WTC11 (cell line): ENCODE measurements around the gene GNG3. TPM values are rescaled to one million over a fixed set of nuclear protein-coding genes. Genes with fewer than 3 reads are reported as not detected.
A peak's percentile ranks its signal among the peaks of the same experiment; 100 is the strongest.

ENCODE experiments used
- ATAC-seq: fragments of 200-7000 bp; cut with Tn5 transposase; 2 replicates; pipeline ENCODE4 v1.10.0; 2021; ENCODE audit warnings: mild to moderate bottlenecking, moderate library complexity
- CTCF ChIA-PET: fragments of 300-600 bp; sonication (Branson Sonifier 250); formaldehyde crosslinking; loops from one replicate; lab custom pipeline; 2021; ENCODE audit warnings: antibody characterized with exemption; lab: Charles Lee
- POLR2A ChIA-PET: fragments of 350-600 bp; sonication (Branson Sonifier 250); formaldehyde crosslinking; loops from one replicate; lab custom pipeline; 2021; ENCODE audit warnings: antibody characterized with exemption; lab: Charles Lee
- DNase-seq: peaks from one replicate; pipeline ENCODE4 v3.0.0; 2021; ENCODE audit warnings: low spot score
- H3K27ac Mint-ChIP-seq: 2 replicates; pipeline ENCODE4 v1.8.0; 2021; ENCODE audit warnings: mixed read lengths
- H3K27me3 Mint-ChIP-seq: 2 replicates; pipeline ENCODE4 v1.8.0; 2021; ENCODE audit warnings: low read depth, mild to moderate bottlenecking, moderate library complexity, mixed read lengths
- H3K36me3 Mint-ChIP-seq: 2 replicates; pipeline ENCODE4 v1.8.0; 2021; ENCODE audit warnings: mixed read lengths
- H3K4me1 Mint-ChIP-seq: 2 replicates; pipeline ENCODE4 v1.8.0; 2022; ENCODE audit warnings: mixed read lengths
- H3K4me3 Mint-ChIP-seq: 2 replicates; pipeline ENCODE4 v1.8.0; 2021; ENCODE audit warnings: mild to moderate bottlenecking, moderate library complexity, mixed read lengths
- H3K9me3 Mint-ChIP-seq: 2 replicates; pipeline ENCODE4 v1.8.0; 2021; ENCODE audit warnings: mixed read lengths
- AFF4 ChIP-seq: sonication (generic); formaldehyde crosslinking; IDR thresholded peaks from 2 replicates; pipeline ENCODE4 v1.8.1; 2023; ENCODE audit warnings: mild to moderate bottlenecking, missing genetic modification reagents, borderline replicate concordance
- CREB1 ChIP-seq: sonication (generic); formaldehyde crosslinking; IDR thresholded peaks from 2 replicates; pipeline ENCODE4 v1.8.0; 2023; ENCODE audit warnings: mild to moderate bottlenecking, missing genetic modification reagents
- CREM ChIP-seq: sonication (generic); formaldehyde crosslinking; IDR thresholded peaks from 2 replicates; pipeline ENCODE4 v1.8.1; 2022; ENCODE audit warnings: mild to moderate bottlenecking, missing genetic modification reagents, moderate library complexity
- KAT7 ChIP-seq: sonication (generic); formaldehyde crosslinking; IDR thresholded peaks from 2 replicates; pipeline ENCODE4 v1.8.1; 2023; ENCODE audit warnings: missing genetic modification reagents, mild to moderate bottlenecking, borderline replicate concordance
- RORB ChIP-seq: fragments of 250-450 bp; sonication (Bioruptor Pico); IDR thresholded peaks from 2 replicates; pipeline ENCODE4 v1.9.0; 2021; ENCODE audit warnings: mild to moderate bottlenecking
- SMAD4 ChIP-seq: sonication (generic); formaldehyde crosslinking; IDR thresholded peaks from 2 replicates; pipeline ENCODE4 v1.8.0; 2022; ENCODE audit warnings: mild to moderate bottlenecking, missing genetic modification reagents
- SOX15 ChIP-seq: fragments of 250-450 bp; sonication (Bioruptor Pico); IDR thresholded peaks from 2 replicates; pipeline ENCODE4 v1.9.0; 2021; ENCODE audit warnings: mild to moderate bottlenecking
- TEAD1 ChIP-seq: sonication (generic); formaldehyde crosslinking; IDR thresholded peaks from 2 replicates; pipeline ENCODE4 v1.8.0; 2022; ENCODE audit warnings: mild to moderate bottlenecking, missing genetic modification reagents
- TEAD4 ChIP-seq: sonication (generic); formaldehyde crosslinking; IDR thresholded peaks from 2 replicates; pipeline ENCODE4 v1.8.0; 2022; ENCODE audit warnings: mild to moderate bottlenecking, missing genetic modification reagents
- ZNF232 ChIP-seq: sonication (generic); formaldehyde crosslinking; IDR thresholded peaks from 2 replicates; pipeline ENCODE4 v1.8.0; 2022; ENCODE audit warnings: mild to moderate bottlenecking, missing genetic modification reagents
- ZNF317 ChIP-seq: sonication (generic); formaldehyde crosslinking; IDR thresholded peaks from 2 replicates; pipeline ENCODE4 v1.8.1; 2023; ENCODE audit warnings: low read depth, mild to moderate bottlenecking, moderate library complexity, missing genetic modification reagents, borderline replicate concordance
- ZNF423 ChIP-seq: fragments of 250-450 bp; sonication (Bioruptor Pico); IDR thresholded peaks from 2 replicates; pipeline ENCODE4 v2.1.2; 2022; ENCODE audit warnings: mild to moderate bottlenecking, moderate library complexity
- total RNA-seq: library from RNA; stranded (reverse); gene quantifications from 3 replicates; pipeline ENCODE4 v1.2.3, GENCODE V29; 2021
- TF ChIP-seq, protein P1 (sequence below): sonication (generic); formaldehyde crosslinking; IDR thresholded peaks from 2 replicates; pipeline ENCODE4 v1.8.0; 2023; ENCODE audit warnings: missing genetic modification reagents
- TF ChIP-seq, protein P2 (sequence below): fragments of 250-450 bp; sonication (Bioruptor Pico); IDR thresholded peaks from 2 replicates; pipeline ENCODE4 v1.8.0; 2021; ENCODE audit warnings: mild to moderate bottlenecking
- TF ChIP-seq, protein P3 (sequence below): sonication (generic); formaldehyde crosslinking; IDR thresholded peaks from 2 replicates; pipeline ENCODE4 v1.8.1; 2023; ENCODE audit warnings: mild to moderate bottlenecking, missing genetic modification reagents
- TF ChIP-seq, protein P4 (sequence below): fragments of 250-450 bp; sonication (Bioruptor Pico); IDR thresholded peaks from 2 replicates; pipeline ENCODE4 v1.9.0; 2021; ENCODE audit warnings: moderate library complexity, mild to moderate bottlenecking, inconsistent platforms, borderline replicate concordance
- TF ChIP-seq, protein P5 (sequence below): sonication (generic); formaldehyde crosslinking; IDR thresholded peaks from 2 replicates; pipeline ENCODE4 v1.8.0; 2022; ENCODE audit warnings: mild to moderate bottlenecking, missing genetic modification reagents
- TF ChIP-seq, protein P6 (sequence below): fragments of 200-600 bp; IDR thresholded peaks from 2 replicates; pipeline ENCODE4 v1.8.0; 2022; ENCODE audit warnings: antibody characterized with exemption
- TF ChIP-seq, protein P7 (sequence below): fragments of 250-450 bp; sonication (Bioruptor Pico); IDR thresholded peaks from 2 replicates; pipeline ENCODE4 v1.9.0; 2021; ENCODE audit warnings: mild to moderate bottlenecking

The GNG3 gene
- total RNA-seq, 1 experiment from 2014 or later, result 6.0 TPM

DNA sequence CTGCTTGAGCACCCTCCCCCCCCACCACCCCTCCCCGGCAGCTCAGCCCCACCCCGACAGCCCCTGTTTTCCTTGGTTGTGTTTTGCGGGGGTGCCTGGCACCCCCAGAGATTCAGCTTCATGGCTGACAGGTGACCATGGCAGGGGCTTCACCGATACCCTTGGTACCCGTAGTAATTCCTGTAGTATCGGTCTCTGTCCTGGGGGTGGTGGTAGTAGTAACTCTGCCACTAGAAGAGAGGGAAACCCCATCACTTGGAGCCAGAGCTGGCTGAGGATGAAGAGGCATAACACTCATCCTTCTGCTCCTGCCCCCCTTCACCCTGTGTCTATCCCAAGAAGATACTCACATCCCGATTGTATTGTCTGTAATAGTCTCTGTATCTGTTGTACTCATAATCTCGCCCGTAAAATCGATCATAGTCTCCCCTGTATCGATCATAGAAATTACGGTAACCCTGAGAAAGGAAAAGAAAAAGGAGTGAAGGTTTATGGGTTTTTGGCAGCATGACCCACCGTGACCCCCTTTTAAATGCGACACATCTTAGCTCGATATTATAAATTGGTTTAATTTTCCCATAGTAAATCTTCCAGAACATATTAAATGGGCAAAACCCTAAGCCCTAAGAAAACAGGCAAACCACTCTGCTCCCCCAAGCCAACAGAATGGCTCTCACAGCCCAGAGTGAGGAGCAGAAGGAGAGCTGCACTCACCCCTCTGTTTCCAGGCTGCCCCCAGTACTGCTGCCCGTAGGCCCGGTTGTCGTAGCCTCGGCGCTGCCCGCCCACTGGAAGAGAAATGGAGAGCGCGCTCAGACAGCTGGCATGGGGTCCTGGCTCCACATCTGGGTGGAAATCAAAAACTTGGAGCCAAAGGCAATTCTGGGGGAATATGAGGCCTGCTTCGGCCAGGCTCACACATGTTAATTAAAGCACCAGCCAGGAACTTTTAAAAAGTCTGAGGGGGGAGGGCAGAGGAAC, 8.0 kb downstream of the GNG3 start (continued):
- TF ChIP-seq TEAD4 (CRISPR knock-in tag), result no peak
- TF ChIP-seq, protein P1, sequence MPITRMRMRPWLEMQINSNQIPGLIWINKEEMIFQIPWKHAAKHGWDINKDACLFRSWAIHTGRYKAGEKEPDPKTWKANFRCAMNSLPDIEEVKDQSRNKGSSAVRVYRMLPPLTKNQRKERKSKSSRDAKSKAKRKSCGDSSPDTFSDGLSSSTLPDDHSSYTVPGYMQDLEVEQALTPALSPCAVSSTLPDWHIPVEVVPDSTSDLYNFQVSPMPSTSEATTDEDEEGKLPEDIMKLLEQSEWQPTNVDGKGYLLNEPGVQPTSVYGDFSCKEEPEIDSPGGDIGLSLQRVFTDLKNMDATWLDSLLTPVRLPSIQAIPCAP (CRISPR knock-in tag), result no peak
- no peak for TF ChIP-seq TEAD1 (CRISPR knock-in tag)
- TF ChIP-seq ZNF317 (CRISPR knock-in tag), result no peak
- TF ChIP-seq KAT7 (CRISPR knock-in tag), result no peak
- TF ChIP-seq, all 79 proteins: peak for 0

DNA sequence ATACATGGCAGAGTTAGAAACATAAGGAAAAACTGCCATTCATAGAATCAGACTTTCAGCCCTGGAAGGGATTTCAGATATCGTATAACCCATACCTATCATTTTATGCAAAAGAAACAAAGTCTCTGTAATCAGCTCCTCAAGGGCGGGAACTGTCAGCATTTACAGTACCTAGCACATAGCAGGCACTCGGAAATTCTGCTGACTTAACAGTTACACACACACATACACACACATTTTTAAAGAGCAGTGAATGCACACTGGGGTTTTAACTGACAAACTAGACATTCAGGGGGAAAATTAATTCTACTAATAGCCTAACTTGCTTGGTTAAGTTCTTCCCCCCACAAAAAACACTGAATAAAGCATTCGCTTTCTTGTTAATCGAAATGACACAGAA, 8.7 kb downstream of the GNG3 start:
- ATAC-seq, result no peak
- Mint-ChIP-seq H3K27me3 (no peaks in the 10 kb centered on the region), H3K4me3 (no peak overlapping the region), H3K36me3 (peaks cover 87% of the 10 kb centered on the region), H3K9me3 (no peaks in the 10 kb centered on the region), H3K4me1 (peaks cover 24% of the 10 kb centered on the region), H3K27ac (peak overlapping the region; percentile 37; the same call in 1 of the 2 replicates)
- CTCF ChIA-PET, result interaction anchor here (1.3 to 4.1 kb wide), 3 partner anchors 9 to 70 kb away, joined by 3 to 14 read pairs (median 6); partner anchors contain the start of genes BSCL2, GNG3 and TAF6L
- TF ChIP-seq RORB (CRISPR knock-in tag), result no peak
- TF ChIP-seq, protein P2, sequence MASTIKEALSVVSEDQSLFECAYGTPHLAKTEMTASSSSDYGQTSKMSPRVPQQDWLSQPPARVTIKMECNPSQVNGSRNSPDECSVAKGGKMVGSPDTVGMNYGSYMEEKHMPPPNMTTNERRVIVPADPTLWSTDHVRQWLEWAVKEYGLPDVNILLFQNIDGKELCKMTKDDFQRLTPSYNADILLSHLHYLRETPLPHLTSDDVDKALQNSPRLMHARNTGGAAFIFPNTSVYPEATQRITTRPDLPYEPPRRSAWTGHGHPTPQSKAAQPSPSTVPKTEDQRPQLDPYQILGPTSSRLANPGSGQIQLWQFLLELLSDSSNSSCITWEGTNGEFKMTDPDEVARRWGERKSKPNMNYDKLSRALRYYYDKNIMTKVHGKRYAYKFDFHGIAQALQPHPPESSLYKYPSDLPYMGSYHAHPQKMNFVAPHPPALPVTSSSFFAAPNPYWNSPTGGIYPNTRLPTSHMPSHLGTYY (CRISPR knock-in tag), result no peak
- POLR2A ChIA-PET, result no interaction called here
- DNase-seq, result no peak

- ATAC-seq (no peak), DNase-seq (no peak)
- Mint-ChIP-seq H3K9me3 (no peaks in the 10 kb centered on the region), H3K4me1 (peaks cover 24% of the 10 kb centered on the region), H3K4me3 (no peak overlapping the region), H3K27me3 (no peaks in the 10 kb centered on the region), H3K27ac (no peak overlapping the region), H3K36me3 (peaks cover 88% of the 10 kb centered on the region)
- POLR2A ChIA-PET, result no interaction called here
- CTCF ChIA-PET, result interaction anchor here (1.3 to 4.1 kb wide), 3 partner anchors 10 to 69 kb away, joined by 3 to 14 read pairs (median 6); partner anchors contain the start of genes BSCL2, GNG3 and TAF6L
- TF ChIP-seq SMAD4 (no peak), TEAD1 (CRISPR knock-in tag) (no peak), CREM (no peak), RORB (CRISPR knock-in tag) (no peak), CREB1 (no peak), SOX15 (CRISPR knock-in tag) (no peak), ZNF232 (CRISPR knock-in tag) (no peak), ZNF423 (CRISPR knock-in tag) (no peak), AFF4 (CRISPR knock-in tag) (no peak)
- TF ChIP-seq, protein P3, sequence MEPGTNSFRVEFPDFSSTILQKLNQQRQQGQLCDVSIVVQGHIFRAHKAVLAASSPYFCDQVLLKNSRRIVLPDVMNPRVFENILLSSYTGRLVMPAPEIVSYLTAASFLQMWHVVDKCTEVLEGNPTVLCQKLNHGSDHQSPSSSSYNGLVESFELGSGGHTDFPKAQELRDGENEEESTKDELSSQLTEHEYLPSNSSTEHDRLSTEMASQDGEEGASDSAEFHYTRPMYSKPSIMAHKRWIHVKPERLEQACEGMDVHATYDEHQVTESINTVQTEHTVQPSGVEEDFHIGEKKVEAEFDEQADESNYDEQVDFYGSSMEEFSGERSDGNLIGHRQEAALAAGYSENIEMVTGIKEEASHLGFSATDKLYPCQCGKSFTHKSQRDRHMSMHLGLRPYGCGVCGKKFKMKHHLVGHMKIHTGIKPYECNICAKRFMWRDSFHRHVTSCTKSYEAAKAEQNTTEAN, result no peak
- TF ChIP-seq, protein P4, sequence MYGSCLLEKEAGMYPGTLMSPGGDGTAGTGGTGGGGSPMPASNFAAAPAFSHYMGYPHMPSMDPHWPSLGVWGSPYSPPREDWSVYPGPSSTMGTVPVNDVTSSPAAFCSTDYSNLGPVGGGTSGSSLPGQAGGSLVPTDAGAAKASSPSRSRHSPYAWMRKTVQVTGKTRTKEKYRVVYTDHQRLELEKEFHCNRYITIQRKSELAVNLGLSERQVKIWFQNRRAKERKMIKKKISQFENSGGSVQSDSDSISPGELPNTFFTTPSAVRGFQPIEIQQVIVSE (CRISPR knock-in tag), result no peak
- TF ChIP-seq, protein P5, sequence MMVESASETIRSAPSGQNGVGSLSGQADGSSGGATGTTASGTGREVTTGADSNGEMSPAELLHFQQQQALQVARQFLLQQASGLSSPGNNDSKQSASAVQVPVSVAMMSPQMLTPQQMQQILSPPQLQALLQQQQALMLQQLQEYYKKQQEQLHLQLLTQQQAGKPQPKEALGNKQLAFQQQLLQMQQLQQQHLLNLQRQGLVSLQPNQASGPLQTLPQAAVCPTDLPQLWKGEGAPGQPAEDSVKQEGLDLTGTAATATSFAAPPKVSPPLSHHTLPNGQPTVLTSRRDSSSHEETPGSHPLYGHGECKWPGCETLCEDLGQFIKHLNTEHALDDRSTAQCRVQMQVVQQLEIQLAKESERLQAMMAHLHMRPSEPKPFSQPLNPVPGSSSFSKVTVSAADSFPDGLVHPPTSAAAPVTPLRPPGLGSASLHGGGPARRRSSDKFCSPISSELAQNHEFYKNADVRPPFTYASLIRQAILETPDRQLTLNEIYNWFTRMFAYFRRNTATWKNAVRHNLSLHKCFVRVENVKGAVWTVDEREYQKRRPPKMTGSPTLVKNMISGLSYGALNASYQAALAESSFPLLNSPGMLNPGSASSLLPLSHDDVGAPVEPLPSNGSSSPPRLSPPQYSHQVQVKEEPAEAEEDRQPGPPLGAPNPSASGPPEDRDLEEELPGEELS, result no peak
- TF ChIP-seq, protein P6, sequence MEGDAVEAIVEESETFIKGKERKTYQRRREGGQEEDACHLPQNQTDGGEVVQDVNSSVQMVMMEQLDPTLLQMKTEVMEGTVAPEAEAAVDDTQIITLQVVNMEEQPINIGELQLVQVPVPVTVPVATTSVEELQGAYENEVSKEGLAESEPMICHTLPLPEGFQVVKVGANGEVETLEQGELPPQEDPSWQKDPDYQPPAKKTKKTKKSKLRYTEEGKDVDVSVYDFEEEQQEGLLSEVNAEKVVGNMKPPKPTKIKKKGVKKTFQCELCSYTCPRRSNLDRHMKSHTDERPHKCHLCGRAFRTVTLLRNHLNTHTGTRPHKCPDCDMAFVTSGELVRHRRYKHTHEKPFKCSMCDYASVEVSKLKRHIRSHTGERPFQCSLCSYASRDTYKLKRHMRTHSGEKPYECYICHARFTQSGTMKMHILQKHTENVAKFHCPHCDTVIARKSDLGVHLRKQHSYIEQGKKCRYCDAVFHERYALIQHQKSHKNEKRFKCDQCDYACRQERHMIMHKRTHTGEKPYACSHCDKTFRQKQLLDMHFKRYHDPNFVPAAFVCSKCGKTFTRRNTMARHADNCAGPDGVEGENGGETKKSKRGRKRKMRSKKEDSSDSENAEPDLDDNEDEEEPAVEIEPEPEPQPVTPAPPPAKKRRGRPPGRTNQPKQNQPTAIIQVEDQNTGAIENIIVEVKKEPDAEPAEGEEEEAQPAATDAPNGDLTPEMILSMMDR, result no peak
- TF ChIP-seq, protein P7, sequence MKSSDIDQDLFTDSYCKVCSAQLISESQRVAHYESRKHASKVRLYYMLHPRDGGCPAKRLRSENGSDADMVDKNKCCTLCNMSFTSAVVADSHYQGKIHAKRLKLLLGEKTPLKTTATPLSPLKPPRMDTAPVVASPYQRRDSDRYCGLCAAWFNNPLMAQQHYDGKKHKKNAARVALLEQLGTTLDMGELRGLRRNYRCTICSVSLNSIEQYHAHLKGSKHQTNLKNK (CRISPR knock-in tag), result no peak
Measured at GRCh38 chr11:62716816-62717215, 9.3 kb downstream of the GNG3 start.
